ENCODE measurements around the gene FXR2.

The FXR2 gene

DNA sequence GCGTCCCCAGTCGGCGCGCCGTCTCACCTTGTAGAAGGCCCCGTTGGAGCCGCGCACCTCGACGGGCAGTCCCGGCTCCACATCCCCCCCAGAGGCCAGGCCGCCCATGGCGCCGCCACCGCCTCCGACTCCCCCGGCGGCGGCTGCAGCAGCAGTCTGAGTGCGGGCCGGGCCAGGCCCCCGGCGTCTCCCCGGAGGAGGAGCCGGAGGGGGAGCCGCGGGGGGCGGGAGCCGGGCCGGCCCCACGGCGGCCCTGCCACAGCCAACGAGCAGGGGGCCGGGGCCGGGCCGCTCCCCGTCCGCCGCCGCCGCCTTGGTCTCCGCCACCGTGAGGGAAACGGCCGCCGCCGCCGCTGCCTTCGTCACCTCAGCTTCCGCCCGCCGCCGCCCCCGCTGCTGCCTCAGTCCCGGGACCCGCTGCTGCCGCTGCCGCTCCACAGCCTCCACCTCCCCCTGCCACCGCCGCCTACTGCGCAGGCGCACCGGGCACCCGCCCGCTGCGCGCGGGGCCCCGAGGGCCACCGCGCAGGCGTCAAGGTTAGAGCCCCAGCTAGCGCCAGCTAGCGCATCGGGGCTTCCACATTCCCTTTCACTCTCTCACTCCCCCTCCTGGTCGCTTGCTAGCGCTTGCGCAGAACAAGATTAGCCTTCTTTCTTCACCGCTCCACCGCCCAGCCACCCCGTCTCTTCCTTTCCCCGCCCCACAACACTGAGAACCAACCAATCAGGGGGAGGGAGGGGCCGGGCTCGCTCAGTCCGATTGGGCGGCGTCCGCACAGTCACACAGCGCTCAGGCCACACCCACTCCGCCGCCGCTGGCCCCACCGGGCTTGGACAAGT is at the start of gene FXR2:
FXR2 (minus strand) TSS at position 473 of the 840 bp plus-strand sequence; CDS start at position 108, 365 bp downstream.
- H3K27ac ChIP-seq = peak within 1 kb of the TSS; percentile 96
- TF ChIP-seq, protein P1, sequence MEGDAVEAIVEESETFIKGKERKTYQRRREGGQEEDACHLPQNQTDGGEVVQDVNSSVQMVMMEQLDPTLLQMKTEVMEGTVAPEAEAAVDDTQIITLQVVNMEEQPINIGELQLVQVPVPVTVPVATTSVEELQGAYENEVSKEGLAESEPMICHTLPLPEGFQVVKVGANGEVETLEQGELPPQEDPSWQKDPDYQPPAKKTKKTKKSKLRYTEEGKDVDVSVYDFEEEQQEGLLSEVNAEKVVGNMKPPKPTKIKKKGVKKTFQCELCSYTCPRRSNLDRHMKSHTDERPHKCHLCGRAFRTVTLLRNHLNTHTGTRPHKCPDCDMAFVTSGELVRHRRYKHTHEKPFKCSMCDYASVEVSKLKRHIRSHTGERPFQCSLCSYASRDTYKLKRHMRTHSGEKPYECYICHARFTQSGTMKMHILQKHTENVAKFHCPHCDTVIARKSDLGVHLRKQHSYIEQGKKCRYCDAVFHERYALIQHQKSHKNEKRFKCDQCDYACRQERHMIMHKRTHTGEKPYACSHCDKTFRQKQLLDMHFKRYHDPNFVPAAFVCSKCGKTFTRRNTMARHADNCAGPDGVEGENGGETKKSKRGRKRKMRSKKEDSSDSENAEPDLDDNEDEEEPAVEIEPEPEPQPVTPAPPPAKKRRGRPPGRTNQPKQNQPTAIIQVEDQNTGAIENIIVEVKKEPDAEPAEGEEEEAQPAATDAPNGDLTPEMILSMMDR (conservative IDR thresholded peaks at IDR 0.05; ENCODE audit: low read depth) = peak; percentile 69
- DNase-seq (ENCODE audit: low spot score) = peak; percentile 100
- ChIA-PET POLR2A (ENCODE audit: low non-redundant PET) (interaction anchor here (0.6 to 0.7 kb wide), 2 partner anchors 13 to 73 kb away, joined by 3 read pairs; partner anchors contain the start of genes SAT2 and TP53), CTCF (interaction anchor here (0.6 to 1.6 kb wide), 6 partner anchors 12 to 355 kb away, joined by 3 to 8 read pairs (median 4); partner anchors contain the start of gene TP53)

DNA sequence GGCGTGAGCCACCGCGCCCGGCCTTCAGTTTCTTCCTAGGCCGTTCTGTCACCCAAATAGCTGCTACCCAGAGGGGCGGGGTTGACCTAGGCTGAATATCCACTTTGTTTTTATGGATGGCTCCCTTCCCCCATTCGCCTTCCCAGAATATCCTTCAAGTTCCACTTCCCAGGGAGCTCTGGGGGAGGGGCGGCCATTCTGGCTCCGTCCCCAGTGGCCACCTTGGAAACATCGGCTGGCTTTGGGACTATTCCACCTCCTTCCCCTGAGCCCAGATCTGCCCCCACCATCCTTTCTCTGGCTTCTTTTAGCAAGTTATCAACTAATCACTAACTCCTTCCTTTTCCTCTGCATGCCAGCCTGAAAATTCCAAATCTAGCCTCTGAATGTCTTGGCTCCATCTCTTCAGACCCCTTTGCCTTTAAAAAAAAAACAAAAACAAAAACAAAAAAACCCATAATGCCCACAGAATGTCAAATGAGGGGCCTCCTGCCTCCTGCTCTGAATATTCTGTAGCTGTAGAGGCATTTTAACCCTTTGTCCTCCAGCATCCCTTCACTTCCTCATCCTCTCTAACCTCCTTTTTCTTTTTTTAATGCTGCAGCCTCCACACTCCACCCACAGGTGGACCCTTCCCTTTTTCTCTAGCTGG is 42.4 kb upstream of the FXR2 start:
- TF ChIP-seq, protein P1 (conservative IDR thresholded peaks at IDR 0.05; ENCODE audit: low read depth) = no peak
- POLR2A ChIA-PET (ENCODE audit: low non-redundant PET) = no interaction called here
- DNase-seq (ENCODE audit: low spot score) = no peak

DNA sequence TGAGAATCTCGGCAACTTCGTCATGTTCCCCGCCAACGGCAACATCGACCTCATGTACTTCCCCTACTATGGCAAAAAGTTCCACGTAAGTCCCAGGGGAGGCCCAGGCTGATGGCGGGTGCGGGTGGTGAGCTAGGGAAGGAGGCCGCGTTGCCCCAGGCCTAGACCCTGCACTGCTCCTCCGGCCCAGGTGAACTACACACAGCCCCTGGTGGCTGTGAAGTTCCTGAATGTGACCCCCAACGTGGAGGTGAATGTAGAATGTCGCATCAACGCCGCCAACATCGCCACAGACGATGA is 40.8 kb upstream of the FXR2 start:
- CTCF ChIA-PET = no interaction called here
- POLR2A ChIA-PET (ENCODE audit: low non-redundant PET) = no interaction called here

More for the DNA sequence above, 42.4 kb upstream of the FXR2 start:
- CTCF ChIA-PET = interaction anchor here (0.5 to 1.4 kb wide), 4 partner anchors 24 to 67 kb away, joined by 3 to 5 read pairs (median 4); partner anchors contain the start of gene SOX15
- H3K27ac ChIP-seq = no peak overlapping the region

DNA sequence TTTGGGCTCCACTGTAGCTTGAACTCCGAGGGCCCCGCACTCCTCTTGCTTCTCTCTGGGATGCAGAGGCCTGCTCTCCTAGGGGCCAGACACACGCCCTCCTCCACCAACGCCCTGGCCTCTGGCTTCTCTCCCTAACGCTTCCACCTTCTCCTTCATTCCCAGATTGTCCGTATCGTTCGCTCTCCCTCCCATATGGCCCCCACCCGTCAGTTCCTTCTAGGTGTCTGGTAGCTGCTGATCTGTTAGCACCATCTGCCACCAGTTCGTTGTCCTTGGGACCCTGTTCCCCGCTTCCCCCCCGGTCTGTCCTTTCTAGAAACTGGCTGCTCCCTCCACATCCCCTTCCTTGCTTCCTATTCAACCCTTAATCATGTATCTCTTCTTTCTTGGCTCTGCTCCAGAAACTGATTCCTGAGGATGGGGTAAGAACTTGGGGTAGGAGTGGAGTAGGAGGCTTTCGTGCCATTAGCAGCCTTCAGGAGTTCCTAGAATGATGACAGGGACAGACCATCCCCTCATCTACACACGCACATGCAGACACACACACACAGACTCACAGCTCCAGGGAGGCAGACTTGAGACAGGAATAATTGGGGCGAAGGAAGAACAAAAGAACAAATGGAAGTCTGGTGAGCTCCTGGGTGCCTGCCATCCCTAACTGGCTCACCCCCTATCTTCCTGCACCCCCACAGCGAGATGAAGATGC is 40.3 kb upstream of the FXR2 start:
- no peak overlapping the region for H3K27ac ChIP-seq
- POLR2A ChIA-PET (ENCODE audit: low non-redundant PET) = no interaction called here
- CTCF ChIA-PET = interaction anchor here (1.8 kb wide), 1 partner anchor 23 kb away, joined by 7 read pairs; no protein-coding TSS in a partner anchor
- DNase-seq (ENCODE audit: low spot score) = no peak
- TF ChIP-seq, protein P1 (conservative IDR thresholded peaks at IDR 0.05; ENCODE audit: low read depth) = no peak

More for the DNA sequence above, 40.8 kb upstream of the FXR2 start:
- TF ChIP-seq, protein P1 (conservative IDR thresholded peaks at IDR 0.05; ENCODE audit: low read depth) = no peak
- no peak for DNase-seq (ENCODE audit: low spot score)
- no peak overlapping the region for H3K27ac ChIP-seq

DNA sequence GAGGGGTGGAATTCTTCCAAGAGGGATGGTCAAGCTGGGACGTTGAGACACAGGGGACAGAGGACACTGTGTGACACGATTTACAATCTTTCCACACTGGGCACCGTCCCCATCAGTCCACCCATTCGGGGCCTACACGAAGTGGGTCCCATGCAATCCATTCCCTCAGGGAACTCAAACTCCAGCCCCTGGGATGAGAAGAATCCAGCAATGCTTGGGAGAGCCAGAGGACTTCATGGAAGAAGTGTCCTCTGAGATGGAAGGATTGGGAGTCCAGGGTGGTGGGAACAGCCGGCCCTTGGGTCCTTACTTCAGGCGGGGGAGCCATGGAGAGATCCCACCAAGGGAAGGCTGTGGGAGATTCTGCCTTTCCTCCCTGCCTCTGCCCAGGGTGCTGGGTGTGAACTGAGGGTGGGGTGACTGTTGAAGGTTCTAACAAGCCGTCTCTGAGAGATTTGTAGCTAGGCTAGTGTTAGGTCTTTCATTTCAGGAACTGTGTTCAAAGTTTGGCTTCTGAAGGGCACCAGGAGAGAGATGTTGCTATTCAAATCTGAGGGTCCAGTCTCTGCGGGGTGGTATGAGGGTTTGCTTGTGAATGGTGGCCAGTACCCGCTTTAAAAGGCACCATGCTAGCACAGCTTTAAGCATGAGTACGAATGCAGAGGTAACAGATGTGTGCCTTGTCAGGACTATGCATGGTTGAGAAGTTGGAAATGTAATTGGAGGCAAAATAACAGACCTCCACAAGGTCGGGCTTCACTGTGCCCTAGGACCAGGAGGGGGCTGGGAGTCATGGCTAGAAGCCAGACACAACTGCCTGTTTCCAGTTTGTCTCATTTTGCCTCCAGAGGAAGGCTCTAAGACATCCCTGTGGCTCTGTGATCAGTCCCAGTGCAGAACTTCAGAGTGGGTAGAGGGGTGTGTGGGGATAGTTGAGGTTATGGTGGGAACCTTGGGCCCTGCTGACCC is 38.0 kb upstream of the FXR2 start:
- CTCF ChIA-PET = interaction anchor here (0.6 kb wide), 1 partner anchor 49 kb away, joined by 3 read pairs; no protein-coding TSS in a partner anchor
- no peak overlapping the region for H3K27ac ChIP-seq
- TF ChIP-seq, protein P1 (conservative IDR thresholded peaks at IDR 0.05; ENCODE audit: low read depth) = no peak
- DNase-seq (ENCODE audit: low spot score) = no peak
- POLR2A ChIA-PET (ENCODE audit: low non-redundant PET) = no interaction called here
